ENCODE measurements around the gene KCNN1. TPM values are rescaled to one million over a fixed set of nuclear protein-coding genes. Genes with fewer than 3 reads are reported as not detected.

Gene KCNN1
- total RNA-seq, 4 donors from 2014 or later: 0.22 TPM; not detected in 3

- peak; percentile 90 to 91 for DNase-seq
- Histone ChIP-seq H3K9me3 (no peaks in the 10 kb centered on the region), H3K36me3 (peaks cover 0 to 4% of the 10 kb centered on the region in 2 donors), H3K27ac (peak overlapping the region in 2 of 3 donors; percentile 9 to 29), H3K27me3 (peaks cover 24% of the 10 kb centered on the region), H3K4me3 (replicated peaks in 1 of 3) (peak overlapping the region in 1 of 3 donors; percentile 78), H3K4me1 (peaks cover 30 to 45% of the 10 kb centered on the region in 2 donors)
- intact Hi-C loops (cut with DNase I): no loop called here
- WGBS, 2 donors: 0 to 20% methylated on average over 1 to 2 of the region's 92 CpGs
- TF ChIP-seq POLR2A (IDR thresholded peaks at IDR 0.05) (no peak), CTCF (IDR thresholded peaks at IDR 0.05) (no peak)
These were observed 18.9 kb upstream of the KCNN1 start for GRCh38 chr19:17947815-17948513.

GRCh38 chr19:17948514-17948900 lies 18.4 kb upstream of the KCNN1 start:
- DNase-seq: peak; percentile 6 to 28
- intact Hi-C loops (cut with DNase I): no loop called here
- Histone ChIP-seq H3K27me3 (peaks cover 29% of the 10 kb centered on the region), H3K4me1 (peaks cover 30 to 45% of the 10 kb centered on the region in 2 donors), H3K27ac (no peak overlapping the region), H3K36me3 (peaks cover 0 to 3% of the 10 kb centered on the region in 2 donors), H3K4me3 (replicated peaks in 1 of 3) (peak overlapping the region in 1 of 3 donors; percentile 78), H3K9me3 (no peaks in the 10 kb centered on the region)
- WGBS, 2 donors: 1 to 5% methylated on average over 13 to 15 of the region's 16 CpGs
- TF ChIP-seq POLR2A (IDR thresholded peaks at IDR 0.05): no peak
- TF ChIP-seq CTCF (IDR thresholded peaks at IDR 0.05): no peak

- TF ChIP-seq CTCF (IDR thresholded peaks at IDR 0.05) (no peak), POLR2A (IDR thresholded peaks at IDR 0.05) (no peak)
- DNase-seq: no peak
- Histone ChIP-seq H3K27ac (no peak overlapping the region), H3K27me3 (peaks cover 30% of the 10 kb centered on the region), H3K4me1 (peaks cover 30 to 45% of the 10 kb centered on the region in 2 donors), H3K9me3 (no peaks in the 10 kb centered on the region), H3K36me3 (no peaks in the 10 kb centered on the region), H3K4me3 (replicated peaks in 1 of 3) (no peak overlapping the region)
- intact Hi-C loops (cut with DNase I): no loop called here
- WGBS, 2 donors: 29 to 37% methylated on average over 36 to 46 of the region's 49 CpGs
These were observed 17.7 kb upstream of the KCNN1 start for GRCh38 chr19:17948931-17949930.

- H3K27ac ChIP-seq: no peak overlapping the region
- intact Hi-C loops (cut with DNase I): no loop called here
- peaks cover 30 to 45% of the 10 kb centered on the region in 2 donors for H3K4me1 ChIP-seq
- no peak overlapping the region for H3K4me3 ChIP-seq (replicated peaks in 1 of 3)
- no peak for TF ChIP-seq POLR2A (IDR thresholded peaks at IDR 0.05)
- TF ChIP-seq CTCF (IDR thresholded peaks at IDR 0.05): no peak
- no peaks in the 10 kb centered on the region for H3K9me3 ChIP-seq
- 18 to 20% methylated on average over 11 of the region's 11 CpGs for WGBS, 2 donors
- peaks cover 30% of the 10 kb centered on the region for H3K27me3 ChIP-seq
- H3K36me3 ChIP-seq: no peaks in the 10 kb centered on the region
- no peak for DNase-seq
These were observed 17.0 kb upstream of the KCNN1 start for GRCh38 chr19:17949956-17950309.

Data from thyroid gland (tissue), 4 donors.